Measurements from ENCODE around the gene PGD. TPM values are rescaled to one million over a fixed set of nuclear protein-coding genes. Genes with fewer than 3 reads are reported as not detected.
A peak's percentile ranks its signal among the peaks of the same experiment; 100 is the strongest.
"Not testable (repeated sequence)": the region's sequence is repeated elsewhere in the genome, so short reads cannot be mapped to it uniquely, and the experiment has no call there.

PGD gene
- polyA plus RNA-seq, 2 donors = 189 to 565 TPM

DNA sequence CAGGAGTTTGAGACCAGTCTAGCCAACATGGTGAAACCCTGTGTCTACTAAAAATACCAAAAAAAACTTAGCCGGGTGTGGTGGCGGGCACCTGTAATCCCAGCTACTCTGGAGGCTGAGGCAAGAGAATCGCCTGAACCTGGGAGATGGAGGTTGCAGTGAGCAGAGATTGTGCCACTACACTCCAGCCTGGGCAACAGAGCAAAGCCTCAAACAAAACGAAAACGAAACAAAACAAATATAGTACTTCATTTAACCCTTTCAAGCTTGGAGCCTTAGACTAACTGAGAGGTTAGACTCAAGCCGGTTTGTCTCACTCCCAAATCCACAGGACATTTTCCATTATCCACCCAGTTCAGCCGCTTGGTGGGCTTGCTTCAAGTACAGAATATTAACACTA lies 58.6 kb downstream of the PGD start:
- 56 to 58% methylated on average over 7 of the region's 7 CpGs for WGBS, 2 donors
- H3K4me3 ChIP-seq (ENCODE audit: low read depth in 1 of 2, low read length in 2 of 2); H3K4me1 ChIP-seq (ENCODE audit: control insufficient read depth in 2 of 2, insufficient read depth in 2 of 2, low read length in 1 of 2); H3K27me3 ChIP-seq (ENCODE audit: control insufficient read depth in 1 of 2, insufficient read depth in 2 of 2, low read length in 2 of 2); H3K36me3 ChIP-seq (ENCODE audit: control insufficient read depth in 2 of 2, insufficient read depth in 2 of 2, low read length in 1 of 2); H3K9me3 ChIP-seq (ENCODE audit: control insufficient read depth in 2 of 2, insufficient read depth in 1 of 2, low read depth in 1 of 2, low read length in 1 of 2): not testable (repeated sequence)
- peak overlapping the region in 1 of 2 donors; percentile 54 for H3K27ac ChIP-seq (ENCODE audit: low read depth in 2 of 2, low read length in 1 of 2)

DNA sequence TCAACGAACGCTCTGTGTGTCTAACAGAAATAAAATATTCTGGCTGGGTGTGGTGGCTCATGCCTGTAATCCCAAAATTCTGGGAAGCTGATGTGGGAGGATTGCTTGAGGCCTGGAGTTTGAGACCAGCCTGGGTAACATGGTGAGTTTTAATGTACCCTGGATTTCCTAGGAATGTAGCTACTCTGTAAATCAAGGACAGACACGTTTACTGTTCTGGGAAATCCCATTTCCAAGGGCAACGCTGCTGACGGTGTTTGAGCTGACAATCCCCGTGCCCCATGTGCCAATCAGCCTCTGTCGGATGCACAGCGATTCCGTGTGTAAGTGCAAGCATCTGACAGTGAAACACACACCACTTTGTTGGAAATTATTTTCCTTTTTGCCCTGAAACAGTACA lies 59.0 kb downstream of the PGD start:
- WGBS, 2 donors = 41 to 60% methylated on average over 9 of the region's 9 CpGs
- peaks cover 0 to 2% of the 10 kb centered on the region in 2 donors for H3K4me1 ChIP-seq (ENCODE audit: control insufficient read depth in 2 of 2, insufficient read depth in 2 of 2, low read length in 1 of 2)
- H3K27ac ChIP-seq (ENCODE audit: low read depth in 2 of 2, low read length in 1 of 2) = peak overlapping the region in 1 of 2 donors; percentile 51
- H3K4me3 ChIP-seq (ENCODE audit: low read depth in 1 of 2, low read length in 2 of 2) = no peak overlapping the region
- peaks cover 7 to 10% of the 10 kb centered on the region in 2 donors for H3K36me3 ChIP-seq (ENCODE audit: control insufficient read depth in 2 of 2, insufficient read depth in 2 of 2, low read length in 1 of 2)
- H3K9me3 ChIP-seq (ENCODE audit: control insufficient read depth in 2 of 2, insufficient read depth in 1 of 2, low read depth in 1 of 2, low read length in 1 of 2) = no peaks in the 10 kb centered on the region
- H3K27me3 ChIP-seq (ENCODE audit: control insufficient read depth in 1 of 2, insufficient read depth in 2 of 2, low read length in 2 of 2) = no peaks in the 10 kb centered on the region

DNA sequence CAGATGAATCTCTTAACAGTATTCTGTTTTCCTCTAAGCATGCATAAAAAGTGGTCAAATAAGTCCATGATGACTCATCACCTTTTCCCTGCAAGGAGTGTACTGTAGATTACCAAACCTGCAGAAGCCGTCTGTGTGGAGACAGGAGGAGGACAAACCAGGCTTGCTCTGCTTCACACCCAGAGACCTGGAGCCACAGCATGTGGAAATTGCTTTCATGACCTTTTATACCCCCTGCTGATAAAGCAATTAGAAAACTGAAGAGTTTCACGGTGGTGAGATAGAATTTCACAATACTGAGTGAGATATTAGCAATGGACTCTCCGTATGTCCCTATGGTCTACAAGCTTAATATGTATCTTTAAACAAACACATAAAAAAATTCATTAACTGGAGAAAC lies 60.3 kb downstream of the PGD start:
- Histone ChIP-seq H3K4me3 (ENCODE audit: low read depth in 1 of 2, low read length in 2 of 2) (no peak overlapping the region), H3K27me3 (ENCODE audit: control insufficient read depth in 1 of 2, insufficient read depth in 2 of 2, low read length in 2 of 2) (no peaks in the 10 kb centered on the region), H3K36me3 (ENCODE audit: control insufficient read depth in 2 of 2, insufficient read depth in 2 of 2, low read length in 1 of 2) (peaks cover 9 to 15% of the 10 kb centered on the region in 2 donors), H3K9me3 (ENCODE audit: control insufficient read depth in 2 of 2, insufficient read depth in 1 of 2, low read depth in 1 of 2, low read length in 1 of 2) (no peaks in the 10 kb centered on the region), H3K4me1 (ENCODE audit: control insufficient read depth in 2 of 2, insufficient read depth in 2 of 2, low read length in 1 of 2) (peaks cover 0 to 2% of the 10 kb centered on the region in 2 donors), H3K27ac (ENCODE audit: low read depth in 2 of 2, low read length in 1 of 2) (peak overlapping the region in 1 of 2 donors; percentile 53)
- WGBS, 2 donors = 42 to 47% methylated on average over 3 of the region's 3 CpGs

DNA sequence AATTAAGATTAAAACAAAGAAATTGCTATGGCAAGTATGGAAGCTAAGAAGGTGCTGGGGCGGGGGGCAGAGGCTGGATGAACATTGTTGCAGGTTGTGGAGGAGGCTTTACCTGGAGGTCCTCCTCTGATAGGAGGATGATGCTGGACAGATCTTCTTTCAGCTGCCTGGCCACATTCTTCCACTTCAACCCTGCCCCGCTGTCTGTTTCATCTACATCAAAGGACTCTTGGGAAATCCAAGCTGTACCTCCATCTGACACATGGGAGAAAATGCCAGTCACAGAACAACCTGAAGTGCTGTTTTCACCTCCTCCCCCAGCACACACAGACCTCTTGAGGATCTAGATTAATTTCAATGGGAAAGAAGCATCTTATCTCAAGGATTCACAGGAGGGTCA lies 68.2 kb downstream of the PGD start:
- peaks cover 0 to 3% of the 10 kb centered on the region in 2 donors for H3K4me1 ChIP-seq (ENCODE audit: control insufficient read depth in 2 of 2, insufficient read depth in 2 of 2, low read length in 1 of 2)
- WGBS, 2 donors = 97 to 100% methylated on average over 2 of the region's 2 CpGs
- H3K27me3 ChIP-seq (ENCODE audit: control insufficient read depth in 1 of 2, insufficient read depth in 2 of 2, low read length in 2 of 2) = no peaks in the 10 kb centered on the region
- H3K27ac ChIP-seq (ENCODE audit: low read depth in 2 of 2, low read length in 1 of 2) = no peak overlapping the region
- no peaks in the 10 kb centered on the region for H3K9me3 ChIP-seq (ENCODE audit: control insufficient read depth in 2 of 2, insufficient read depth in 1 of 2, low read depth in 1 of 2, low read length in 1 of 2)
- H3K4me3 ChIP-seq (ENCODE audit: low read depth in 1 of 2, low read length in 2 of 2) = no peak overlapping the region
- H3K36me3 ChIP-seq (ENCODE audit: control insufficient read depth in 2 of 2, insufficient read depth in 2 of 2, low read length in 1 of 2) = peaks cover 6 to 25% of the 10 kb centered on the region in 2 donors

DNA sequence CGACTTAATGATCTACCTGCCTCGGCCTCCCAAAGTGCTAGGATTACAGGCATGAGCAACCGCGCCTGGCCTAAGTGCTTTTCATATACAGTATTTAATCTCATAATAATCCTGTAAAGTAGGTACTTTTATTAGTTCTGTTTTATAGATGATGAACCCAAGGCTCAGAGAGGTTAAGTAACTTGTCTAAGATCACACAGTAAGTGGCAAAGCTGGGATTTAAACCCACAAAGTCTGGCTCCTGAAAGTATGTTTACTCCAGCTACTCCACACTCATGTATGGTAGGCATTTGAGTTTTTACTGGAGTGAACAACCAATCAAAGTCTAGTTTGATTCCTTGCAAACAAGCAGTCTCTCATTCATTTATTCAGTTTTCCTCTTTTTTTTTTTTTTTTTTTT lies 71.2 kb downstream of the PGD start:
- Histone ChIP-seq H3K27ac (ENCODE audit: low read depth in 2 of 2, low read length in 1 of 2) (no peak overlapping the region), H3K9me3 (ENCODE audit: control insufficient read depth in 2 of 2, insufficient read depth in 1 of 2, low read depth in 1 of 2, low read length in 1 of 2) (no peaks in the 10 kb centered on the region), H3K36me3 (ENCODE audit: control insufficient read depth in 2 of 2, insufficient read depth in 2 of 2, low read length in 1 of 2) (peaks cover 0 to 15% of the 10 kb centered on the region in 2 donors), H3K4me3 (ENCODE audit: low read depth in 1 of 2, low read length in 2 of 2) (no peak overlapping the region), H3K4me1 (ENCODE audit: control insufficient read depth in 2 of 2, insufficient read depth in 2 of 2, low read length in 1 of 2) (peaks cover 0 to 3% of the 10 kb centered on the region in 2 donors), H3K27me3 (ENCODE audit: control insufficient read depth in 1 of 2, insufficient read depth in 2 of 2, low read length in 2 of 2) (no peaks in the 10 kb centered on the region)
- WGBS, 2 donors = 93 to 95% methylated on average over 4 of the region's 4 CpGs

Other genes starting within 250 kb of the PGD start
- 10 to 100 TPM in 1 of 2 donors, 1 to 10 TPM in 1; 9.6 to 13.6 TPM for gene KIF1B, start 188.5 kb upstream of the PGD start, polyA plus RNA-seq
- gene CENPS, start 31.4 kb downstream of the PGD start, polyA plus RNA-seq = 10 to 100 TPM; 15.3 to 17.8 TPM
- gene CORT, start 51.0 kb downstream of the PGD start, polyA plus RNA-seq = under 1 TPM; 0.18 to 0.20 TPM
- 10 to 100 TPM; 11.2 to 20.0 TPM for gene DFFA, start 73.5 kb downstream of the PGD start, polyA plus RNA-seq
- 10 to 100 TPM; 15.4 to 15.7 TPM for gene PEX14, start 75.9 kb downstream of the PGD start, polyA plus RNA-seq

Measured in esophagus (tissue), 2 donors.